Esophagus muscularis mucosa (tissue), 3 donors: ENCODE data around the gene HK1.

Source experiments
- POLR2A ChIP-seq: fragments of 450-650 bp; IDR thresholded peaks from one replicate; pipeline ENCODE4 v1.6.1; 2017; ENCODE audit warnings: antibody characterized with exemption, moderate library complexity, mild to moderate bottlenecking, low read depth
- POLR2AphosphoS5 ChIP-seq, 2 donors: sonication (generic); formaldehyde crosslinking; IDR thresholded peaks; one replicate each; pipeline ENCODE4 v1.6.1; 2017; ENCODE audit warnings: antibody characterized with exemption in 2 of 2
- TF ChIP-seq, protein P1 (sequence below), 3 experiments: fragments of 200-600 bp in 2 of 3; fragments of 450-650 bp in 1 of 3; sonication (generic) in 2 of 3; IDR thresholded peaks; one replicate each; pipeline ENCODE4 v1.5.1; 2017 to 2019; ENCODE audit warnings: antibody characterized with exemption in 3 of 3, mild to moderate bottlenecking in 2 of 3, moderate library complexity in 1 of 3

DNA sequence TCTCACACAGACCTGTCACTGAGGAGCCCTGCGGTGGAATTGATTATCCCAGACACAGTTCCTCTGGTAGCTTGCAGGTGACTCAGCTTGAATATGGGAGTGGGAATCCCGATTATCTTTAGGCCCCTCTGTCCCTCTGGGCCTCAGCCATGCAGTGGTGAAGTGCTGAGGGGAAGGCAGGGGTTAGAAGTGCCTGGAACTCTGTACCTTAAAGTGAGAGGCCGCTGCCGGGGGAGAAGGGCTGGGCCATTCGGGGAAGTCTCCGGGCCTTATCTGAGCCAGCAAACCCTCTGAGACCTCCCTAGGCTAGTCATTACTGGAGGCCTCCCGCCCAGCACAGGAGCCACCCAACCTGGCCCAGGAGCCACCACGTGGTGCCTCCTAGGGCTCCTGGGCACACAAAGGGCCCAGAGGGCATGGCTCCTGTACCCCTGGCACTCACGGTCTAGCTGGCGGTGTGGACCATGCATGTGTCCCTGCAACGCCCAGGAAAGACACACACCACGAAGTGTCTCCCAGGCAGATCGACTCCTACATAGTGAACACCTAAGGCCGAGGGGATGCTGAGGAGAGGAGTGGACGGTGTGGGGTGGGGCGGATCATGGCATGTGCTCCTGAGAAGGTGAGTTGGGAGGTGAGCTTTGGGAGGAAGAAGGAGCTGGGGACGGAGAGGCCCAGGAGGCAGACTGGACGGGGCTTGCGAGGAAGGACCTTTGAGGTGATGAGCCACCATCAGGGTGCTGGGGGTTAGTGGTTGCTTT is 56.2 kb downstream of the HK1 start:
- no peak for TF ChIP-seq POLR2AphosphoS5 (IDR thresholded peaks at IDR 0.05)
- TF ChIP-seq, protein P1, sequence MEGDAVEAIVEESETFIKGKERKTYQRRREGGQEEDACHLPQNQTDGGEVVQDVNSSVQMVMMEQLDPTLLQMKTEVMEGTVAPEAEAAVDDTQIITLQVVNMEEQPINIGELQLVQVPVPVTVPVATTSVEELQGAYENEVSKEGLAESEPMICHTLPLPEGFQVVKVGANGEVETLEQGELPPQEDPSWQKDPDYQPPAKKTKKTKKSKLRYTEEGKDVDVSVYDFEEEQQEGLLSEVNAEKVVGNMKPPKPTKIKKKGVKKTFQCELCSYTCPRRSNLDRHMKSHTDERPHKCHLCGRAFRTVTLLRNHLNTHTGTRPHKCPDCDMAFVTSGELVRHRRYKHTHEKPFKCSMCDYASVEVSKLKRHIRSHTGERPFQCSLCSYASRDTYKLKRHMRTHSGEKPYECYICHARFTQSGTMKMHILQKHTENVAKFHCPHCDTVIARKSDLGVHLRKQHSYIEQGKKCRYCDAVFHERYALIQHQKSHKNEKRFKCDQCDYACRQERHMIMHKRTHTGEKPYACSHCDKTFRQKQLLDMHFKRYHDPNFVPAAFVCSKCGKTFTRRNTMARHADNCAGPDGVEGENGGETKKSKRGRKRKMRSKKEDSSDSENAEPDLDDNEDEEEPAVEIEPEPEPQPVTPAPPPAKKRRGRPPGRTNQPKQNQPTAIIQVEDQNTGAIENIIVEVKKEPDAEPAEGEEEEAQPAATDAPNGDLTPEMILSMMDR (IDR thresholded peaks at IDR 0.05), result no peak
- no peak for TF ChIP-seq POLR2A
